ENCODE data around the gene PTGIS.

GRCh38 chr20:49602345-49603208 is 34.6 kb upstream of the PTGIS start:
- no peak for TF ChIP-seq CTCF (IDR thresholded peaks at IDR 0.05)
- no peak for TF ChIP-seq POLR2A (IDR thresholded peaks at IDR 0.05)
- TF ChIP-seq POLR2AphosphoS5 (IDR thresholded peaks at IDR 0.05), result peak in 1 of 3 donors; percentile 30
- TF ChIP-seq EP300 (IDR thresholded peaks at IDR 0.05), result no peak
